HG03520 (cell line): ENCODE data around the gene ANXA8L1.
"Not testable (repeated sequence)": the region's sequence is repeated elsewhere in the genome, so short reads cannot be mapped to it uniquely, and the experiment has no call there.

Experiments used
- ATAC-seq: cut with Tn5 transposase; IDR thresholded peaks from one replicate; pipeline ENCODE4 v1.9.1; 2021; ENCODE audit warnings: mild to moderate bottlenecking, moderate library complexity; ENCODE audit not compliant: unreplicated experiment

ANXA8L1 gene, protein sequence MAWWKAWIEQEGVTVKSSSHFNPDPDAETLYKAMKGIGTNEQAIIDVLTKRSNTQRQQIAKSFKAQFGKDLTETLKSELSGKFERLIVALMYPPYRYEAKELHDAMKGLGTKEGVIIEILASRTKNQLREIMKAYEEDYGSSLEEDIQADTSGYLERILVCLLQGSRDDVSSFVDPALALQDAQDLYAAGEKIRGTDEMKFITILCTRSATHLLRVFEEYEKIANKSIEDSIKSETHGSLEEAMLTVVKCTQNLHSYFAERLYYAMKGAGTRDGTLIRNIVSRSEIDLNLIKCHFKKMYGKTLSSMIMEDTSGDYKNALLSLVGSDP

DNA sequence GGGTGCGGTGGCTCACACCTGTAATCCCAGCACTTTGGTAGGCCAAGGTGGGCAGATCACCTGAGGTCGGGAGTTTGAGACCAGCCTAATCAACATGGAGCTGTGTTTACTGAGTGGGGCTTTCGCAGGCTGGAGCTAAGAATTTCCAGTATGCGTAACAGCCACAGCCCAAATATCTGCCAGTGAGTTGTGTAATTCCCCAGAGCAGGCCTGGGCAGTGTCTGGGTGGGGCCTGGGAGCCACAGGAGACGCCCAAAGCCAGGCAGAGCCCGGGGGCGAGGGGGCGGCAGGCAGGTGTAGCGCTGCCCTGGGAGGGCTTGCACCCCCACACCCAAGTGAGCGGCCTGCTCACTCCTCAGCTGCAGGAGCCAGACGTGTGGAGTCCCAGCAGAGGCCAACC is at the start of gene ANXA8L1:
TSS of gene ANXA8L1 (plus strand) at position 371 of the 400 bp plus-strand sequence. CDS start 76 bp downstream, outside the sequence.
- ATAC-seq, result not testable (repeated sequence)

DNA sequence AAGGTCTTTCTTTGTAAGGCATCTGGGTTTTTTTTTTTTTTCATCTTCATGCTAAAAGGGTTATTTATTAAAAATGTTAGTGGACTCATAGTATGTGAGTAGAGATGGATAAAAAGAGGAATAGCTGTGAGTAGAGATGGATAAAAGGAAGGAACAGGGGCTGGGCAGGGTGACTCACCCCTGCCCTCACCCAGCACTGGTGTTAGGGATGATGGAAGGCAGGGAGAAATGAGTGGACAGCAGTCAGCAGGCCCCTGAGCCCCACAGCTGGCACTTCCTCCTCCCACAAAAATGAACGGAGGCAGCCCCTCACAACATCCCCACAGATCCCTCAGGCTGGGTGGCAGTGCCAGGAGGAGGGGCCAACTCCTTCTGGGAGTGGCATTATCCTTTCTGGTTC is 49.5 kb upstream of the ANXA8L1 start:
- ATAC-seq, result no peak

DNA sequence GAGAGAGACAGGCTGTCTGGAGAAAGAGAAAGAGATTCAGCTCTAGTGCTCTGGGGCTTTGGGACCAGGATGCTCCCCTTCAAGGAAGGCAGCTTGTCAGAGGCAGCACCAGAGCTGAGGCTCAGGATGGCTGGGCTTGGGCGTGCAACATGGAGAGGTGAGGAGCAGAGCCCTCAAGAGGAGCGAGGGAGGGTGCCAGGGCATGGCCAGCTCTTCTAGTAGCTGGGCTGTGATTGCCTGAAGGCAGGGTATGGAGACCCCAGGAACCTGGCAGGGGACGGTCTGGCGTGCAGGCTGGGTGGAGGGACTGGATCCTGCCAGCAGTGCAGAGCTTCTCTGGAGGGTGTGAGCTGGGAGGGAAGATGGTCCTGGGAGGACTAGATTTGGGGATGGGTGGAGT is 48.6 kb upstream of the ANXA8L1 start:
- ATAC-seq, result no peak

DNA sequence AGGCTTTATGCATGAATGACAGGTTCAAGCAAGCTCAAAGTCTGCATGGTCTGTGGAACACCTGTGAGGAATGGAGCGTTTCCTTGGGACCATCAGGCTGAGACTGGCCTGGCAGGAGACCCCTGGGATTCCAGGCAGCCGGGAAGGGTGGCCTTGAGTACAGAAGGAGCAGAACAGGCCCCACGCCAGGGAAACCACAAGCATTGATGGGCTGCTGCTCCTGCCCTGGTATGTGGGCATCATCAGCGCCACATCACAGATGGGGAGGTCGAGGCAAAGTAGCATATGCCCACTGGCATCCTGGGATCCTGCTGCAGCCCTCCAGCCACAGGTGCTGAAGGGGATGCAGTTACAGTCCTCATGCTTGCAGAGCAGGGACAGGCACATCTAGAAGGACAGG is 47.9 kb upstream of the ANXA8L1 start:
- no peak for ATAC-seq

DNA sequence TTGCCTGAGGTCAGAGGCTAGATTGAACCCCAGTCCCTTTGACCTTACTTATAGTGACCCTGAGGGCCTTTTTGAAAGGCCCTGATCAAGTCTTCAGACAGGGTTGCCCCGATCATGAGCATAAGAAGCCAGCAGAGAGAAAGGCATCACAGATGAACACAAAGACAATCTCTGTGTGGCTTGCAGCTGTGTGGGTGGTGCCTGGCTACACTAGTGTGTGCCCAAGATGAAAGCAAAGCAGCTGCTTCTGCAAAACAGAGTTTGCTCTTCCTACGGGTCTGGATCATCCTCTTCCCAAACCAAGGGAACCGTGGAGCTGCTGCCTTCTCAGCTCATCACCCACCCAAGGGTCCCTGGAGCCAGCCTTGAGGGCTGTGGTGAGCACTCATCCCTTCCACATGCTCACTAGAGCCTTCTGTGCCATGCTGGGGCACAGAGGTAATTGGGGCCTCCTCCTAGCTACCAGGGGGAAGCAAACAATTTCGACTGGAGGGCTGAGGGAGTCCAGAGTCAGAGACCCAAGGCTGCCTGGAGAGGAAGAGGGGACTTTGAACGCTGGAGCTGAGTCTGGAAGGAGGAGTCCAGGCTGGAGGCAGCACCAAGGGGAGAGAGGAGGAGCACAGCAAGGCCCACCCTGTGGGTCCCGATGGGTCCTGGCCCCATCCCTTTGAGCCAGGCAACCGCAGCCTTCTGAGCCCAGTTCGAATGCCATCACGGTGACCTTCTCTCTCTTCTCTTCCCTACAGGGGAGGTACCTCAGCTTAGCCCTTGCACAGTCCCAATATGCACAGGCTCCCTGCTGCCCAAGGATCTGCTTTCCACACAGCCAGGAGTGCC is 46.5 kb upstream of the ANXA8L1 start:
- ATAC-seq, result no peak

DNA sequence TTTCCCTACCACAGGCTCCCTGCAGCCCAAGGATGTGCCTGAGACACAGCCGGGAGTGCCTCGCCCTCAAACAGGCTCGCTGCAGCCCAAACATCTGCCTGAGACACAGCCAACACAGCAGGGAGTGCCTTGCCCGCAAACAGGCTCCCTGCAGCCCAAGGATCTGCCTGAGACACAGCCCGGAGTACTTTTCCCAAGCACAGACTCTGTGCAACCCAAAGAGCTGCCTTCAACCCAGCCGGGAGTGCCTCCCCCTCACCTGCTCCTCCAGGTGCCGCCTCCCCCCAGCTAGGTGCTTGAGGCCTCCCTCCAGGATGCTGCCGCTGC is 45.9 kb upstream of the ANXA8L1 start:
- ATAC-seq, result no peak

DNA sequence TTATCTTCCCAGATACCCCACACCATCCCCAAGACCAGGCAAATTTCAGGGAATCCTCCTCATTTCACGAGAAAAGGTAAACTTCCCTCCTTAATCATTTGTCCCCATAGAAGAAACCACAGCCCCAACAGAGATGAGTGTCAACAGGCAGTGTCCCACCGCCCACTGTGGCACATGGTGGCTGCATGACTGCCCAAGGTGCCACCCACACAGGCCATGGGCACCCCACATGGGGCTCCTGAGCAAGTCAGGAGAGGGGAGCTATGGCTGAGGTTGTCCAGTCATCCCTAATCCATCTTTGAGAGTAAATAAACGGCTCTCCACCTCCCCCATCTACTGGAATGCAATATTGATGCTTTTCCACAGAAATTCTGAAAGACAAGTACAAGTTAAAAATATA is 44.7 kb upstream of the ANXA8L1 start:
- no peak for ATAC-seq

DNA sequence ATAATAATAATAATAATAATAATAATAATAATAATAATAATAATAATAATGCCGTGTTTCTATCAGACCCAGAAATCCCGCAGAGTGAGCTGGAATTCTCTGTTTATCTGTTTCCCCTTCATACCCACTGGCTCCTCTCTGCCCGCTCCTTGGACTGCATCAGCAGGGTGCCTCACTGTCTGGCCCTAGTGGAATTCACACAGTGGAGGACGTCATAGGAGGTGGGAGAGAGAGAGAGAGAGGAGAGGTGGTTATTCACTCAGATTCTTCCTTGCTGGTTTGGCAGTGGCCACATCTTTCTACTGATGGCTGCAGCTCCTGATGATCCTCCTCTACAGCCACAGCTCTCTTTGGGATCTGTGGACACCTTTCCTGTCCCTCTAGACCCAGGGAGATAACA is 10.1 kb upstream of the ANXA8L1 start:
- ATAC-seq, result not testable (repeated sequence)

DNA sequence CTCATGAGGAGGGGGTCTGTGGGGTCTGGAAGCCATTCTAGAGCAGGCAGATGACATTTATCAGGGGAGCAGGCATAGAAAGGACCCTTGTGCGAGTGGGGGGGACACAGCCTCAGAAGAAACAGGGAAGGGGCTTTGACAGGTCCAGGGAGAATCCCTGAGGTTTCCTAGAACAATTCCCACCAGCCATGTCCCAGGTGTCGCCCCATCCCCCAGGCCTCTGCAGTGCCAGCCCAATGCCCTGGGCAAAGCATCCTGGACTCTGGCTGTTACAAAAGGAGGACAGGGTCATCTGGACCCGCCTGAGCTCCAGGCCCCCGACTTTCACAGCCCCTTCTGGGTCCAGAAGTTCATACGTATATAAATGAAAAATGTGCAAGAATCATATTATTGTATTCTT is 8.4 kb upstream of the ANXA8L1 start:
- ATAC-seq, result not testable (repeated sequence)

DNA sequence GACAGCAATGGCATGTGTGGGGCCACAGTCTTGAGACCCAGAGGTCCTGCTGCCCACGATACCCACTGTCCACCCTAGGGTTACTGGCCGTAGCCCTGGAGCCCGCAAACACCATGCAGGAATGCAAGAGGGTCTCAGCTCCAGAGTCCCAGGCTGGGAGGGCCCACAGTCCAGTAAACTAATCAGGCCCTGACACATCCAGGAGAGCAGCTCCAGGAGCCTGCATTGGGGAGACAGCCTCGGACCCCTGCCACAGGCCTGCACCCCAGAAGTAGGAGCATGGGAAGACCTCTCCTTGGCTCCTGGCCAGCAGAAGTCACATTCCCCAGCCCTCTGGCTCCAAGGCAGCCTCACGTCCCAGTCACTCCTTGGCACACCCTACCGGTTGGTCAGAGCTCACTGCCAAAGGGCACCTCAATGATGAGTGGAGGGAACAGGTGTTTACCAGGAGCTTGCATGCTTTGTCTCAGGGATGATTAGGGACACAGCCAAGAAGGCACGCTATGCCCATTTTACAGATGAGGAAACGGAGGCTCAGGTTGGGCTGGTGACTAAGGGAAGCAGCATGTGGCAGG is 7.8 kb upstream of the ANXA8L1 start:
- not testable (repeated sequence) for ATAC-seq

DNA sequence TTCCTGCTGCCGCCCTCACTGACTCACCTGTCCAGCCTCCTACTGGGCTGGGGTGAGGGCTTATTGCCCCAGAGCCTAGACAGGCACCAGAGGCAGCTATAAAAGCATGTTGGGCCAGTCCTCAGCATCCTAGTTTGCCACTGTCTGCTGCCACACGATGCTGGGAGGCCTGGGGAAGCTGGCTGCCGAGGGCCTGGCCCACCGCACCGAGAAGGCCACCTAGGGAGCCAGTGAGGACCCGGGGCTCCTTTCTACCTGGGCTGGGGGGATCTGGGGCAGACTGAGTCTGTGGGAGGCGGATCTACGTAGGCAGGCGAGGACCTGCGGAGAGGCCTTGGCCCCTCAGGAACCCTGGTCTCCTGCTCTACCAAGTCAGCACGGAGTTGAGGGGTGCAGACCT is 6.6 kb upstream of the ANXA8L1 start:
- ATAC-seq, result not testable (repeated sequence)

DNA sequence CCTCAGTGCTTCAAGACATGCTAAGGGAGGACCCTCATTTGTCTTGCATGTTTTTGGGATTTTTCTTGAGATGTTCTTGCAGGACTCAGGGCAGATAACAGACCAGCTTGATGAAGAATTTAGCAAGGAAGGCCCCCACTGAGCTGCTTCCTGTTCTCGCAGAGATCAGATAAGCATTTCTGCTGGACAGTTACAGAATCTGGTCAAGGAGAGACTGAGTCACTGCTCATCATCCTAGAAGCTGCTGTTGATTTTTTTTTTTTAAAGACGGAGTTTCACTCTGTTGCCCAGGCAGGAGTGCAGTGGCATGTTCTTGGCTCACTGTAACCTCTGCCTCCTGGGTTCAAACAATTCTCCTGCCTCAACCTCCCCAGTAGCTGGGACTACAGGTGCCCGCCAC is 1.2 kb upstream of the ANXA8L1 start:
- ATAC-seq, result not testable (repeated sequence)

DNA sequence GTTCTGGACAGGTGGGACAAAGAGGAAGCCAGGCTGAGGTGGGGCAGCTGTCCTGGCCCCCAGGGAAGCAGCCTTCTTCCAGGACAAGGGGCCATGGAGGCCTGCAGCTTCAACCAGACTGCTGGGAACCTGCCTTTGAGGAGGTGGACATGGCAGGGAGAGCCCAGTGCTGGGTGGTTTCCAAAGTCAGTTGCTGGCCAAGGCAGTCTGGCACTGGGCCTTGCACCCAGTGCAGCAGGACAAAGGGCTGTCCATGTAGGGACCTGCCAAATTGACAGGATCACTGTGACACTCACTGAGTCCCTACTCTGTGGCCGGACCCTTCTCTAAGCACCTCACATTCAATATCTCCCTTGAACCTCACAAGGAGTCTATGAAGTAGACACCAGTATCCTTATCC is 1.4 kb downstream of the ANXA8L1 start:
- not testable (repeated sequence) for ATAC-seq

DNA sequence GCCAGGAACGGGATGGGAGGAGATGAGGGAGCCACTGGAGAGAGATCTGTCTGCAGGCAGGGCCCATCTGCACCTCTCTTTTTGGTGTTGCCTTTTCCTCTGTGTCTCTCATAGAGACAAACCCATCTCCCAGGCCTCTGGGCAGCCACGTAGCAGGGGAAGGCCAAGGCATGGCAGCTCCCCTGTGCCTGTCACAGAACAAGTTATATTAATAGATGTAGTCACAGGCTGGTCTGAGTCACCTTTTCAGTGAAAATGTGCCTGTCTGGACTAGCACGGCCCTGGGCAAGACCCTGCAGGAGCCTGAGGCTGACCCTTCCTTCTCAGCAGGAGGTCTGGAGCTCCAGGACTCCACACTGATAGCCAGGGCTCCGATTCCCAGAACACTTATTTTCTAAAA is 2.1 kb downstream of the ANXA8L1 start:
- not testable (repeated sequence) for ATAC-seq

DNA sequence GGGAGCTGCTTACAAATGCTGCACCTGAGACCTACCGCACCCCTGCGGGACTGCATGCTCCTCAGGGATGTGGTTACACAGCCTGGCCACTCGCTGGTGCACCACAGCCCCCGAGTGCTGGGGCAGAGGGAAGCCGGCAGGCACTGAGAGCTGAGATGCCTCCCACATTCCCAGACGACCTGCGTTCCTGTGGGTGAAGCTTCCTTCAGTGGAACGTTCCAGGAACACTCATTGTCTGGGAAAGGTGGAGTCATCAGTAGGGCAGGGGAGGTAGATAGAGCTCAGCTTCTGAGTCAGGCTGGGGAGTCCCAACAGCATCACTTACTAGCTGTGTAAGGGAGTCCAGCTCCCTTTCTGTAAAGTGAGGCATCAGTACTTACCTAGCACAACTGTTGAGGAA is 2.5 kb downstream of the ANXA8L1 start:
- not testable (repeated sequence) for ATAC-seq

DNA sequence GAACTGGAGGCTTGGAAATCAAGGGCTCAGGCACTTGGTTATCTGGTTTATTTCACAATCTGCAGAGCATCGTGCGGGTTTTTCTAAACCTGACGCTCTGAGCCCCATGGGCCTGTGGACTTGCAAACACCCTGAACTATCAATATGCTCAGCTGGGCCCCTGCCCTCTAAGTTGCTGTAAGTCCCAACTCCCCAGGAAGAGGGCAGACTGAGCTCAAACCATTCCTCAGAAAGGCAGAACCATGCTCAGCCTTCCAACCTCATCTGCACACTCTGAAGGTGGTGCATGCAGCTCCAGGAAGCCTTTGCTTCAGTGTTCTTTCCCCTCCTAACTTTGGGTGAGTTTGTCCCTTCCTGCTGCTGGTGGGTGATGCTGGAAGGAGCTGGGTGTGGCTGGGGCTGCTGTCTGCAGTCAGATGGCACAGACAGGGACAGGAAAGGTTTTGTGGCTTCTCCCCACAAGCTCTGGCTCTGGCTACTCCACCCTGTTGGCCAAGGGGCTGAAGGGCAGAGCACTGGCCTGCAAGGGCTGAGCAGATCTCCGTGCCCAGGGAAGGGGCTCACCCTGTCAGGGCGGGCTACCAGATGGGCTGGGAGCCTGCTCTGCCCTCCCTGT is 3.8 kb downstream of the ANXA8L1 start:
- not testable (repeated sequence) for ATAC-seq

DNA sequence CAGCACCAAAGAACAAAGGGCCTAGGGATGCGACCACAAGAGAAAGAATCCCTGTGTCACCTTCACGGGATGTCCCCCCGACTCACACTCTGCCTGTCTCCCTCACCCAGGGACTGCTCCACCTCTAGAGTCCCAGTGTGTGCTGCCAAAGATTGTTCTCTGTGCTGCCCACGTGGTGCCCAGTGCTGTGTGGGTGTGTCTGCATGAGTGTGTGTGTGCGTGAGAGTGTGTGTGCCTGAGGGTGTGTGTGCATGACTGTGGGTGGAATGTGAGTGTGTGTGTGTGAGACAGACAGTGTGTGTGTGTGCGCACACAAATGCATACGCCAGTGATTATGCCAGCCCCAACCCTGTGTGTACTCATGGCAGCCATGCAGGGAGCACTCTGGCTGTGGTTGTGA is 10.3 kb downstream of the ANXA8L1 start:
- ATAC-seq, result not testable (repeated sequence)

DNA sequence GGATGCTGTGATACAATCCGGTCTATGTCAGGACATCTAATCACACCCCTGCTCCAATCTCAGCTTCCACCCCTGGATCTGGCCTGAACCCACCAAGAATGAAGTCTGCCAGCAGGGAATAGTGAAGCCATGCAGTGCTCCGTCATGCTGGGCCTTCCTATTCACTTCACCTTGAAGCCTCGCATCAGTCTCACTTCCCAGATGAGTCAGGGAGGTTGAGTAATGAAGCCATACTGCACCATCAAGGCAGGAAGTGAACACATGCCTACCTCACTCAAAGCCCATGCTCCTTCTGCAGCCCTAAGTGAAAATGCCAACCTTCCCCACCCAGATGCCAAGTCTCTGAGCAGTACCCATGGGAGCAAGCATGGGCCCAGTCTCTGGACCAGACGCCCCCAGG is 11.1 kb downstream of the ANXA8L1 start:
- not testable (repeated sequence) for ATAC-seq

DNA sequence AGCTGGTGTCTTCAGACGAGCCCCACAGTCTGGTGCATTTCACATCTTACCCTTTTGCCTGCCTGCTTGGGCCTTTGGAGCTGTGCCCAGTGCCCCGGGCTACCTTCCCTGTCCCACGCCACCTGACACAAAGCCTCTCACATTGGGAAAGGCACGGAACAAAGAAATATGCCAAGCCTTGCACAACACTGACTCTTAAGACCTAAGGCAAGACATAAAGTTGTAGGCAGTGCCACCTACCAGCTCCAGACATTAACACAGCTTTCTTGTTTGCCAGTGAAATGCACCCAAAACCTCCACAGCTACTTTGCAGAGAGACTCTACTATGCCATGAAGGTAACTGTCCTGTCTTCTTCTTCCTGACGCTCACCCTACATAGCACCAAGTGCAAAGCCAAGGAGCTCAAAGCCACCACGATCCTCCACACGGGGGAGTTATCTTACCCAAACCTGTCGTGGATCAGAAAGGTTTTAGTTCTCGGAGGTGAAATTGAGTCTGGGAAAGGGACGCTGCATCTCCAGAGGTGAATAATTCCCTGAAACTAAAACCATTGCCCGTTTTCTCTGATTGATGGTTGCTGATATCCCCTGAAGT is 11.8 kb downstream of the ANXA8L1 start:
- ATAC-seq, result not testable (repeated sequence)

DNA sequence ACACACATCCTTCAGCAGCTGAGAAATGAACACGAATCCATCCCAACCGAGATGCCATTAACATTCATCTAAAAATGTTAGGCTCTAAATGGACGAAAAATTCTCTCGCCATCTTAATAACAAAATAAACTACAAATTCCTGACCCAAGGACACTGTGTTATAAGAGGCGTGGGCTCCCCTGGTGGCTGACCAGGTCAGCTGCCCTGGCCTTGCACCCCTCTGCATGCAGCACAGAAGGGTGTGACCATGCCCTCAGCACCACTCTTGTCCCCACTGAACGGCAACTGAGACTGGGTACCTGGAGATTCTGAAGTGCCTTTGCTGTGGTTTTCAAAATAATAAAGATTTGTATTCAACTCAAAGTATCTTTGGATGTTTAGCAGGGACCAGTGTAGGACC is 15.8 kb downstream of the ANXA8L1 start:
- not testable (repeated sequence) for ATAC-seq
